ENCODE data around the gene NIBAN1. TPM values are rescaled to one million over a fixed set of nuclear protein-coding genes. Genes with fewer than 3 reads are reported as not detected.

NIBAN1 gene
- total and polyA plus RNA-seq, 3 donors from 2014 or later: 2.4 to 12.4 (median 4.0) TPM

DNA sequence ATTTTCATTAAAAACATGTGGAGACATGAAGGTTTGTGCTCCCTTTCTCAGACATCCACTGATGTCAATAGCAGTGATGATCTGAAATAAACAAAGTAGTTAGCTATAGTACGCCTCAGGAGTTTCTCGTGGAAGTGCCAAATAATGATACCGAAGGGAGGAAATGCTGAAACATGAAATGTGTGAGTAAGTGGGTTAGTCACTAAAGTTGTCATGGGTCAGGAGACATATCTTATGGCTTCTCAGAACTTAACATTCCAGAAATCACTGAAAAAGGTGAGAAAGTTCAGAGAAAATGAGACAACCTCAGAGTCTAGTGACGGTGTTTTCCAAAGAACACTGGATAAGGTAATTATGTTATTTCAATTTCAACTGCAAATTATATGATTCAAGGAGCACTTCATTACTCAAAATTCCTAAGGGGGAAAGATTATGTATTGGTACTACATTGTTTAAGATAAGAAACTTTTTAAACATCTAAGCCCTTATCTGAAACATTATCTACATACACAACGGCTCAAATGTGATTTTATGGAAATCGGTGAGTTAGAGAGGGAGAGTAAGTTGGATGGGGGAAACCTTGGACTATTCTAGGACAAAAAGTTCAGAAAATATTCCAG is 20.6 kb downstream of the NIBAN1 start:
- no peak for TF ChIP-seq POLR2A (IDR thresholded peaks at IDR 0.05)
- TF ChIP-seq, protein P1, sequence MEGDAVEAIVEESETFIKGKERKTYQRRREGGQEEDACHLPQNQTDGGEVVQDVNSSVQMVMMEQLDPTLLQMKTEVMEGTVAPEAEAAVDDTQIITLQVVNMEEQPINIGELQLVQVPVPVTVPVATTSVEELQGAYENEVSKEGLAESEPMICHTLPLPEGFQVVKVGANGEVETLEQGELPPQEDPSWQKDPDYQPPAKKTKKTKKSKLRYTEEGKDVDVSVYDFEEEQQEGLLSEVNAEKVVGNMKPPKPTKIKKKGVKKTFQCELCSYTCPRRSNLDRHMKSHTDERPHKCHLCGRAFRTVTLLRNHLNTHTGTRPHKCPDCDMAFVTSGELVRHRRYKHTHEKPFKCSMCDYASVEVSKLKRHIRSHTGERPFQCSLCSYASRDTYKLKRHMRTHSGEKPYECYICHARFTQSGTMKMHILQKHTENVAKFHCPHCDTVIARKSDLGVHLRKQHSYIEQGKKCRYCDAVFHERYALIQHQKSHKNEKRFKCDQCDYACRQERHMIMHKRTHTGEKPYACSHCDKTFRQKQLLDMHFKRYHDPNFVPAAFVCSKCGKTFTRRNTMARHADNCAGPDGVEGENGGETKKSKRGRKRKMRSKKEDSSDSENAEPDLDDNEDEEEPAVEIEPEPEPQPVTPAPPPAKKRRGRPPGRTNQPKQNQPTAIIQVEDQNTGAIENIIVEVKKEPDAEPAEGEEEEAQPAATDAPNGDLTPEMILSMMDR (IDR thresholded peaks at IDR 0.05): no peak
- no peaks in the 10 kb centered on the region for H3K9me3 ChIP-seq
- DNase-seq: no peak
- H3K27me3 ChIP-seq: no peaks in the 10 kb centered on the region
- peaks cover 6% of the 10 kb centered on the region for H3K4me1 ChIP-seq
- H3K27ac ChIP-seq: peak overlapping the region in 1 of 2 donors; percentile 47
- H3K4me3 ChIP-seq: no peak overlapping the region
- 57 to 64% methylated on average over 6 of the region's 6 CpGs for WGBS, 2 donors
- intact Hi-C loops (cut with DNase I; ENCODE audit: low total_unique reads): no loop called here
- no peaks in the 10 kb centered on the region for H3K36me3 ChIP-seq (ENCODE audit: low read depth, missing control alignments)

DNA sequence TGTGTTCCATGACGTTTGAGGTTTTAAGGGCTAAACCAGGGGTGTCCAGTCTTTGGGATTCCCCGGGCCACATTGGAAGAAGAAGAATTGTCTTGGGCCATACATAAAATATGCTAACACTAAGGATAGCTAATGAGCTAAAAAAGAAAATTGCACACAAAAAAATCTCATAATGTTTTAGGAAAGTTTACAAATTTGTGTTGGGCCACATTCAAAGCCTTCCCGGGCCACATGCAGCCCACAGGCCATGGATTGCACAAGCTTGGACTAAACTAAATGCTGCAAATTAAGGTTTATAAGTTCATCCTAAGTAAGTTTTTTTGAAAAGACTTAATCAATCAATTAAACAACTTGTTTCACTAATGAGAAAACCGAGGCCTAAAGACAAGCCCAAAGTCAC is 21.9 kb downstream of the NIBAN1 start:
- H3K4me3 ChIP-seq: no peak overlapping the region
- H3K27ac ChIP-seq: no peak overlapping the region
- intact Hi-C loops (cut with DNase I; ENCODE audit: low total_unique reads): no loop called here
- H3K36me3 ChIP-seq (ENCODE audit: low read depth, missing control alignments): no peaks in the 10 kb centered on the region
- TF ChIP-seq, protein P1 (IDR thresholded peaks at IDR 0.05): no peak
- TF ChIP-seq POLR2A (IDR thresholded peaks at IDR 0.05): no peak
- H3K4me1 ChIP-seq: peaks cover 6% of the 10 kb centered on the region
- 86 to 89% methylated on average over 4 of the region's 4 CpGs for WGBS, 2 donors
- no peak for DNase-seq
- no peaks in the 10 kb centered on the region for H3K9me3 ChIP-seq
- H3K27me3 ChIP-seq: no peaks in the 10 kb centered on the region

GRCh38 chr1:184951788-184952187 is 22.5 kb downstream of the NIBAN1 start:
- no peak overlapping the region for H3K4me3 ChIP-seq
- no peaks in the 10 kb centered on the region for H3K9me3 ChIP-seq
- no peak for TF ChIP-seq POLR2A (IDR thresholded peaks at IDR 0.05)
- TF ChIP-seq, protein P1 (IDR thresholded peaks at IDR 0.05): no peak
- DNase-seq: no peak
- no peaks in the 10 kb centered on the region for H3K27me3 ChIP-seq
- WGBS, 2 donors: 95 to 100% methylated on average over 3 of the region's 3 CpGs
- no peak overlapping the region for H3K27ac ChIP-seq
- intact Hi-C loops (cut with DNase I; ENCODE audit: low total_unique reads): no loop called here
- no peaks in the 10 kb centered on the region for H3K36me3 ChIP-seq (ENCODE audit: low read depth, missing control alignments)
- H3K4me1 ChIP-seq: peaks cover 6% of the 10 kb centered on the region

- no peaks in the 10 kb centered on the region for H3K9me3 ChIP-seq
- no peak for DNase-seq
- no peak overlapping the region for H3K27ac ChIP-seq
- H3K27me3 ChIP-seq: no peaks in the 10 kb centered on the region
- H3K36me3 ChIP-seq (ENCODE audit: low read depth, missing control alignments): no peaks in the 10 kb centered on the region
- intact Hi-C loops (cut with DNase I; ENCODE audit: low total_unique reads): no loop called here
- H3K4me1 ChIP-seq: peaks cover 6% of the 10 kb centered on the region
- 78 to 89% methylated on average over 2 of the region's 2 CpGs for WGBS, 2 donors
- TF ChIP-seq, protein P1 (IDR thresholded peaks at IDR 0.05): no peak
- H3K4me3 ChIP-seq: no peak overlapping the region
Measured at GRCh38 chr1:184950906-184951305, 23.4 kb downstream of the NIBAN1 start.

DNA sequence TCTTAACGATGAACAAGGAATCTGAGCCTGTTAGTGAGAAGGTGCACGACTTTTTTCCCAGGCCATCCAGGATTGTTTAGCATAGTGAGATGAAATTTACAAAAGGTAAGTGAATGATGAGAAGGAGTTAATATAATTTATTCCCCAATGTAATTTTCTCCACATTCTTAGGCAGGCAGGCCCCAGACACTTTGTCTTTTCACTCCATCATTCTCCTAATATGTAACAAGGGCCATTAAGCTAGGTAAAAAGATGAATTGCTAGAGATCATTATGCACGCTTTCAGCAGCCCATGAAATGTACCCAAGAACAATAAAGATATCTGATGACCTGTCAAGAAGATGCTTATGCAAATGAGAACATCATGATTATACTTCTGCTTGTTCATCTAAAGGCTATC is 24.1 kb downstream of the NIBAN1 start:
- Histone ChIP-seq H3K4me3 (no peak overlapping the region), H3K36me3 (ENCODE audit: low read depth, missing control alignments) (no peaks in the 10 kb centered on the region), H3K4me1 (peaks cover 6% of the 10 kb centered on the region), H3K9me3 (no peaks in the 10 kb centered on the region), H3K27me3 (no peaks in the 10 kb centered on the region), H3K27ac (no peak overlapping the region)
- 80 to 83% methylated on average over 3 of the region's 3 CpGs for WGBS, 2 donors
- DNase-seq: no peak
- TF ChIP-seq, protein P1 (IDR thresholded peaks at IDR 0.05): no peak
- TF ChIP-seq POLR2A (IDR thresholded peaks at IDR 0.05): no peak
- intact Hi-C loops (cut with DNase I; ENCODE audit: low total_unique reads): no loop called here

Data from testis (tissue), 3 donors.